Activated CD8-positive, alpha-beta memory T cell treated with anti-CD3 and anti-CD28 coated beads for 48 hours (primary cell): ENCODE data around the gene SVOP.

Experiments used
- DNase-seq, 3 experiments: peaks; one replicate each; pipeline ENCODE4 v3.0.0-alpha.2; 2020; ENCODE audit warnings: low read depth in 2 of 3, low spot score in 2 of 3

Gene SVOP

DNA sequence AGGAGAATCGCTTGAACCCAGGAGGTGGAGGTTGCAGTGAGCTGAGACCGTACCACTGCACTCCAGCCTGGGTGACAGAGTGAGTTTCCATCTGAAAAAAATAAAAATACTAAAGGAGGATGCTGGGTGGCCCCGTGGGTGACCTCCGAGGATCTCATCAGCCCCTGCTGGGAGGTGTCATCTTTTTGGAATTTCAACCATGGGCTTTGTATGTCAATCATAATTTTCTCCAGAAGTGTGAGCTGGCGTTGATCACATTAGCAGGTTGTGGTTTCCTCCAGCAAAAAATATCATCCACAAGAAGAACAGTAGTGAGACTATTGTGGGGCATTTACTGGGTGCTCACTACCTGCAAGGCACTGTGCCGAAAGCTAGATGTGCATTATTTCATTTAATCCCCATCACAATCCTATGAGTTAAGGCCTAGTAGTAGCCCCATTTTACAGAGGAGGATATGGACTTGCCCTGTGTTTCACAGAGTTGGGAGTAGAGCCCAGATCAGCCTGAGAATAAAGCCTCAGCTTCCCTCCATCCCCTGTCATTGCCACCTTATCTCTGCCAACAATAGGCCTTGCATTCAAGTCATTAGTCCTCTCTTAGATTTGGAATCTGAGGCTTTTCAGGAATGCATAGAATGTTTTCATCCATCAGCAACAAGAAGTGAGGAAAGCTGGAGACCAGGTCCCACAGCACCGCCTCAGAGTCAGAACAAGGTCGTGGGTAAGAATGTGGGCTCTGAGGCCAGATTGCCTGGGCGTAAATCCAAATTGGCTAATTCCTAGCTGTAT, 39.8 kb downstream of the SVOP start:
- DNase-seq: no peak

DNA sequence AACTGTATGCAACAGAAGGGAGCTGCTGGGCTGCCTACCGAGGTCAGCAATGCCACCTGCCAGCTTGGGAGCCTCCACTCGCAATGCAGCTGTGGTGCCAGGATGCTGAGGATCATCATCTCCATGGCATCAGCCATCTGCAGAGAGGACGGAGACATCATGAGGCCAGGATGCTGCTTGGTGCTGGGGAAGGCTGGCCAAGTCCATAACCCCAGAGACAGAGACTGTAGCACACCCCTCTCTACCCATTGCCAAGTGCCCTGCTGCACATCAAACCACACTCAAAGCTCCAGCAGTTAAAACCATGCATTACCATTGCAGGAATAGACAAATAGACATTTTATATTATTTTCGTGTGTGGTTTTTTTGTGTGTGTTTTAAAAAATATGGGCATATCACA, 43.5 kb downstream of the SVOP start:
- DNase-seq: no peak

DNA sequence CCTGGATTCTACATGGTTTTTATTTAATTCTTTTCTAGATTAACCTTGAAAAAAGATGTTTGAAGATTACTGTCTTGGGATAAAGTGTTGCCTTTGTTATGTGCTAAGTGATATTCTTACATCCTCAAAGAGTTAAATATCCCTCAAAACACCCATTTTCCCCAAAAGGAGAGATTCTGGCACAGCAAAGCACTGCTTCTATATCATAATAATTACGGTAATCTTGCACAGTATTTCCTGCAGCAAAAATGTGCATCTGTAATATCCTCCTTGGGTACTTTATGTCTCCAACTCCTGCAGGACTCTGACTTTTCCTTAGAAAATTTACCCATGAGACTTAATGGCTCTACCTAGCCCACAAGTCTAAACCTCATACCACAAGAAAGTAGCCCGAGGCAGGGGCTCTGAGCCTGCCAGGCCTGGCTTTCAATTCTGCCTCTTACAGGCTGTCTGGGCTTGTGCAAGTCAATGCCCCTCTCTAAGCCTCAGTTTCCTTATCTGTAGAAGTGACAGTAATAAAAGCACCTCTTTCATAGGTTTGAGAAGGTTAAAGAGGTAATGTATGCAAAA, 45.8 kb downstream of the SVOP start:
- no peak for DNase-seq

DNA sequence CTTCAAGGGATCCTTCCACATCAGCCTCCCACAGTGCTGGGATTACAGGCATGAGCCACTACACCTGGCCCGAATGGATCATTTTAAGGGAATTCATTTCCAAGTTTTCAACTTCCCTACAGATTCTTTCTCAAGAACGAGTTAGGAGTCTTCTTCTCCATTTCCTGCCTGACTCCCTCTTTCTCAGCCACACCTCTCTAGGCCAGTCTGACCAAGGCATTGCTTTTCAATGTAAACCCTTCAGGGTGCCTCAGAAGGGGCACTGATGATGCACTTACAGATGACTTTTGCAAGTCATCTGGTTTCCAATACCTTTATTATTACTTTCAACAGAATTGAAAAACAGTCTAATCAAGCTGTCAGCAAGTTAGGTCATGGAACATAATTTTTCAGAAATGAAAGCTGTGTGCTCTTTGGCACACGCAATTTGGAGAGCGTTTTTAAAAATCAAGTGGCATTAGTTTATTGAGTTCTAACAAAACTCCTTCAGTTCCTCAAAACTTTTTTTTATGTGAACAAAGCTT, 47.2 kb downstream of the SVOP start:
- no peak for DNase-seq

DNA sequence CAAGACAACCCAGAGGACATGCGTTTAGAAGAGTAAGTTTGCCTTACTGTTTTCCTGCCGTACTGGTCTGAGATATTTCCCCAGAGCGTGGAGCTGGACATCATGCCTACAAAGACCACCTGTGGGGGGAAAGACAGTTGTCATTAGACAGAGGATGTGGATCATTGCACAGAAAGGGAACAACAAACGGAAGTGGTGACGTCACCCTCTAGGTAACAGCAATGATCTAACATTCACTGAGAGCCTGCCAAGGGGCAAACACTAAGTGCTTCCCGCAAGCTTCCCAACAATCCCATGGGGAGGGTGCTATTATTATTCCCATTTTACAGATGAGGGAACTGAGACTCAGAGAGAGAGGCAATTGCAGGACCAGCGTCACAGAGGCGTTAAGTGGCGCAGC, 48.5 kb downstream of the SVOP start:
- no peak for DNase-seq

DNA sequence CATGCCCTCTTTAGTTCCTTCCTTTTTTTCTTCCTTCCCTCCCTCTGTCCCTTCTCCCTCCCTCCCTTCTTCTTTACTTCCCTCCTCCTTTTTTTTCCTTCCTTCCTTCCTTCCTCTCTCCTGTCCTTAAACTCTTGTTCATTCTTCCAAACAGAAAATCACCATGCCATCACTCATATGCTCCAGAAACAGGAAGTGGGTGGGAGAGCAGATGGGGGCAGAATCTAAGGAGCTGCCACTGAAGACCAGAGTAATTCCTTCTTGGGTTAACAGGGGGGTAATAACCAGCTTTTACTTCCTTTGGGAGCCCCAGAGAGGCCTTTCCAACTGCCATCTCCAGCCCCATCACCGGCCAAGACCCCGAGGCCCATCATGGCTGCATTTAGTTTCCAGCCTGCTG, 51.2 kb downstream of the SVOP start:
- no peak for DNase-seq

DNA sequence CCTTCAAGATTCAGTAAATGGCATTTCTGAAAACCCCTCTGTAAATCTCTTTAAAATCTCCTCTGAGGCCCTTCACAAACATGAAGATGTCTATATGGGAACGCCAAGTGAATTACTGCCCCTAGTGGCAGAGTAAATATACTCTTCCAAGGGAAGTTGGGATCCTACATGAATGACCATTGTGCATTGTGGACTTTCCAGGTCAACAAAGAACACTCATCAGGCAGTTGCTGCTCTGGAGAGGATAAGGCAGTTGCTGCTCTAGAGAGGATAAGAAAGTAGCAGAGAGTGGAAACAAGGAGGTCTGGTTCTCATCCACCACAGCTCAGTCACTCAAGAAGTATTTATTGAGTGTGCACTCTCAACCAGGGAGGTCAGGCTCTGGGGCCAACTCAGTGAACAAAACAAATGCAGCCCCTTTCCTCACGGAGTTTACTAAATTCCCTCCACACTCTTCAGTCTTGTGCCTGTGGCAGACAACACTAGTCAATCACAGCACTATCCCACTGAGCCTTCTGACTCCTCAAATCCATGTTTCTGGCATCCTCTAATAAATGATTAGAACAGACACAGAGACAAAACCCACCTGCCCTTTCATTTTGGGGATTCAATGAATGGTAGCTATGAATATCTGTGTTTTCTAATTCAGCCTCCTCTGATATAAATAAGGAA, 52.9 kb downstream of the SVOP start:
- no peak for DNase-seq

DNA sequence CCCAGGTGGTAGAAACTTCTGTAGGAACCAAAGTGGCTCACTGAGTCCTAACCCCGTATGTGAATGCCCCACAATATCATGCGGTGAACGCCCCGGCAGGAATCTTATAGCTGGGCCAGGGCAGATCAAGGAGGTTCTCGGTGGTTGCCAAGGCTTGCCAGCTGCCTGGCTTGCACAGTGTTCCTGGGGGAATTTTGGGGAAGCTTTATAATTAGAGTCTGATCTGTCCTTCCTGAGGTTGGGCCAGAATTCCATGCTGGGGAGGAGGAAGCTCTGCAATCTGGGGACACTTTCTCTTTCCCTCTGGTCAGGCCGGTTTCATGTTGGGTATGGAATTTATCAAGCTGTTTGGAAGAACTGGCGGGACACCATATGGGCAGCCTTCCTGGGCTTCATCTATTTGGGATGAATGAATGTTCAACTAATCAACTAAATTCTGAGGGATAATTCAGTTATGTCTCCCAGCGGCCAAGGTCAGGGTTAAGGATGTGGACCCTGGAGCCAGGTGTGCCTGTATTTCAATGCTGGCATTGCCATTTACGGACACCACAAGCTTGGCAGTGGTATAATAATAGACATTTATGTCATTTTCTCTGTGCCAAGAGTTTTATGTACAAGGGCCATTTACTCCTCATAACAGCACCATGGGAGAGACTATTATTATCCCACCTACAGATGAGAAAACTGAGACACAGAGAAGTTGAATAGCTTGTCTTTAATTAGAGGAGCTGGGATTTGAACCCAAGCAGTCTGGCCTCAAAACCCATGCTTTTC, 54.3 kb downstream of the SVOP start:
- DNase-seq: no peak

DNA sequence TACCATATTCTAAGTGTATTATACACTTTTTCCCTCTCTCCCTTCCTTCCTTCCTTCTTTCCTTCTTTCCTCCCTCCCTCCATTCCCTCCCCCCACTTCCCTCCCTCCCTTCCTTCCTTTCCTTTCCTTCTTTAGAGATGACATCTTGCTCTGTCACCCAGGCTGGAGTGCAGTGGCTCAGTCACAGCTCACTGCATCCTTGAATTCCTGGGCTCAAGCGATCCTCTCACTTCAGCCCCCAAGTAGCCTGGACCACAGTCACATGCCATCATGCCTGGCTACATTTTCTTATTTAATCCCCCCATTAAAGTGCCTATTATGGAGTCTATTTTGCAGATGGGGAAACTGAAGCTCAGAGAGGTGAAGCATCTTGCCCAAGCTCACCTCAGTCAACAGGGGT, 55.0 kb downstream of the SVOP start:
- DNase-seq: no peak

DNA sequence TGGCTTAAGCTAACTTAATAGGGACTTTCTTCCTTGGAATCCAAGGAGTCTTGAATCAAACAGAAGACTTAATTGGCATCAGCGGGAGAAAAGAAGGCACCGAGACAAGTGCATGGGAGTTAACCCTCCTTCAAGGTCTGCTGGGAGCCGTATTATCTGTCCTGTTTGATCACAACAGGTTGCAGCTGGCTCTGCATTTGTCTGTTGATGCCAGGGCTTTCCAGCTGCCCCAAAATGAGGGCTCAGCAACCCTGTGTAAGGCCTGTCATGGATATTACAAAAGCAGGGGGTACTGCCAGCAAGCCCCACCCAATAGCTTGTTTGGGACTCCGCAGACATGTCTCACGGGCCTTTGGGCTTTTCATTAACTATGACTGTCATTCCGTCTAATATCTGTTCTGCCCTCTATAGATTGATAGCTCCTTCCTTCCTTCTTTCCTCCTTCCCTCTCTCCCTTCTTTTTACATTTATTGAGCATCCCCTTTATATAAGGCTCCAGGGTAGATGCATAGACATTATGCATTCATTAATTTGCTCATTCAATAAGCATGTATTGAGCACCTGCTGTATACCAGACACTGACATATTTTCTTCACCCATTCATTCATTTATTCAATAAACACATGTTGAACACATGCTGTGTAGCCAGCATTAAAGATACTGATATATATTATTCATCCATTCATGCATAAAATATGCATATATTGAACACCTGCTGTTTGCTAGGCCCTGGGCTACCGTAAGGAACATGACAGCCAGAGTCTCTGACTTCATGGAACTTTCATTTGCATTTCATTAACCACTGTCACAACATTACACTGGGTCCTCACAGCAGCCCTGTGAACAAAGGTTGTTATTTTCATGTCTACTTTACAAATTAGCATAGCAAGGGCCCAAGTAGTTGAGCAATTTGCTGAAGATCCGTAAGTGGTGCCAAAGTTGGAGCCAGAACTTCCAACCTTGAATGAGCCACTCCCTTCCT, 56.2 kb downstream of the SVOP start:
- DNase-seq: no peak

DNA sequence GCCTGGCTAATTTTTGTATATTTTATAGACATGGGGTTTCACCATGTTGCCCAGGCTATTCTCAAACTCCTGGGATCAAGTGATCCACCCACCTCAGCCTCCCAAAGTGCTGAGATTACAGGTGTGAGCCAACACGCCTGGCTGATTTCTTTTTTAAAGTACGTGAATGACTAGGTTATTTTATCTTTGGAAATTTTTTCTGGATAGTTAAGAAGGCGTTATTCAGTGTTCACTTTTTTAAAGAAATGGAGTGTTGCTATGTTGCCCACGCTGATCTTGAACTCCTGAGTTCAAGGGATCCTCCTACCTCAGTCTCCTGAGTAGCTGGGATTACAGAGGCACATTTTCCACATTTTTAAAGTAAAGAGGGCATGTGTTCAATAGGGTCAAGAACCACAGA, 58.6 kb downstream of the SVOP start:
- no peak for DNase-seq

DNA sequence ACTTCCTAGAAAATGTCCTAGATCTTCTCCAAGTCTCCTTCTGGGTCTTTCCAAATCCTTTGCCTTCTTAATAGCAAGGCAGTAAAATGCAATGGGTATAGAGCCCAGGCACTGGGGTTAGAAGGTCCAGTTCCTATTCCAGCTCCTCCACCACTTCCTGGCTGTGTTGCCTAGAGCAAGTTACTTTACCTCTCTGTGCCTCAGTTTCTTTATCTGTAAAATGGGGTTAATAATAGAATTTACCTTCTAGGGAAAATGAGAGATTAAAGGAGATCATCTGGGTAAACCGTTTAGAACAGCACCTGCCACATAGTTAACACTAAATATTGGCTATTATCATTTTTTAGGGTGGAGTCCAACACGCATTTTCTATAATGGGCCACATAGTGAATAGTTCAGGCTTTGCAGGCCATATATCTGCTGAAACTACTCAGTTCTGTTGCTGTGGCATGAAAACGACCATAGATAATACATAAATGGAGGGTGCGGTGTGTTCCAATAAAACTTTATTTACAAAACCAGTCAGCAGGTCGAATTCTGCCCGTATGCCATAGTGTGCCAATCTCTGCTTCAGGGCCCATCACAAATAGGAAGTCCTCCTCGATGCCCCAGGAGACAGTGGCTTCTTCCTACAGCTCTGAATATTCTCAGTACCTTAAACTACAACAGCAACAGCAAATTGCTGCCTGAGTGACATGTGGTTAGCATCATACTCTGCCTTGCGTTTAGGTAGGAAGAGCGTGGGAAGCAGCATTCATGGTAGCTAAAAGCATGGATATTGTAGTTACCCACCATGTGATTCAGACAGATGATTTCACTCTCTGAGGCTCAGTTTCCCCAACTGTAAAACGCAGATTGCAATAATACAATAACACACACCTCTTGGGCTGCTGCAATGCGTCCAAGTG, 60.9 kb downstream of the SVOP start:
- DNase-seq: no peak

DNA sequence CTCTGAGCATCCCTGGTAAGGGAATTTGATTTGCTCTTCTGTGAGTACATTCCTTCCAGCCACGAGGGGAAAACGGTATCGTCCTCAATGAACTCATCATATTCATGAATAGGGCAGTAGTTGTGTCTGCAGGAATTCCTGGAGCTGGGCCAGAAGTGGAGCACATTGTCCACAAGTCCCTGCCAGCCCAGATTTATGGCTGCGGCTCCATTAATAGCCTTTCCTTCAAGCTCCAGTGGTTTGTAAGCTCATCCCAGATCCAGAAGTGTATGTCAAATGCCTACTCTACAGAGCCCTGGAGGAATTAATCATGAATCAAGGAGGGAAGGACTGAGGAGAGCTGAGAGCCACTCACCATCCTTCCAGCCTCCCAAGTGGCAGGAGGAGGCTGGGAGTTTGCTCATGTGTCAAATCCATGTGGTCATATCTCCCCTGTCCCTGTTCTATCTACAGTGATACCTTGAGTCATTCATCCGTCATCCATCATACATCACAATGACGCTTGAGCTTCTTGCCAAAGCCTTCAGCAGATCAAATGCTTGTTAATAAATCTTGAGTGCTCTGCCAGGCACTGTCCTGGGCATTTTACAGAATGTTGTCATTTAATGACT, 65.5 kb downstream of the SVOP start:
- DNase-seq: no peak

DNA sequence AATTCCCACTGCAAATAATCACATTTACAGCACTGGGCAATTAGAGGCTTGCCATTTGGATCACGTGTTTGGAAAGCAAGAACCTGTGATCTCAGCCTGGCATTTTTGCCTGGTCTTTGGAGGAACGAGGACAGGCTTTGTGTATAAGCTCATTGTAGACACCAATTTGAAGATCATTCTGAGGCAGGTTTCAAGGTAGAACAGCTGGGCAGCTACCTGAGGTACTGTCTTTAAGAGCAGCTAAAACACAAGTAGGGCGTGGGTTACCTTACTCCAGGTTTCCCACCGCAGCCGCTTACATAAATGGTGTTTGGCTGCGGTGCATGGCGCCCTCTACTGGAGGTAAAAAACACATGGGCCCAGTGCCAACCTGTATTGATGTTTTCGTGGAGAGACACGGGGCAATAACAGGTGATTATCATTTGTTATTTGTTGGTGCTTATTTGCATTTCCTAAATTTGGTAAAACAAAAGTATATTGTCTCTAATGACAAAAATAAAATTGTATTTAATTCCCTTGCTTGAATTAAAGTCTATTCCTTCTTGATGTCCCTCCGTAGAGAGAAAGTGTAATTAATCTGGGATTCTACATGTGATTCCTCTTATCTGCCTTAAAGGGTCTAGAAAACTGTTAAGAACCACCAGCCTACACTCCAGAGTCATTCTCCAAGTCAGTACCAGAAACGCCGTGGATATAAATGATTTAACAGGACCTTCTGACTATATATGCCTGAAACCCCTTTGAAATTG, 69.7 kb downstream of the SVOP start:
- DNase-seq: peak; percentile 9 to 61 (median 31)

DNA sequence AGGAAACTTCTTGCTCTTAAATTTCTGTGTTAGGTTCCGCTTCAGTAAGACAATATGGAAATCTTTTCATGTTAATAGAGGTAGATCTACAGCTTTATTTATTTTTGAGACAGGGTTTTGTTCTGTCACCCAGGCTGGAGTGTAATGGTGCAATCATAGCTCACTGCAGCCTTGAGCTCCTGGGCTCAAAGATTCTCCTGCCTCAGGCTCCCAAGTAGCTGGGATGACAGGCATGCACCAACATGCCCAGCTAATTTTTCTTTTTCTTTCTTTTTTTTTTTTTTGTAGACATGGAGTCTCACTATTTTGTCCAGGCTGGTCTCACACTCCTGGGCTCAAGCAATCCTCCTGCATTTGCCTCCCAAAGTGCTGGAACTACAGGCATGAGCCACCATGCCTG, 70.9 kb downstream of the SVOP start:
- DNase-seq: no peak

DNA sequence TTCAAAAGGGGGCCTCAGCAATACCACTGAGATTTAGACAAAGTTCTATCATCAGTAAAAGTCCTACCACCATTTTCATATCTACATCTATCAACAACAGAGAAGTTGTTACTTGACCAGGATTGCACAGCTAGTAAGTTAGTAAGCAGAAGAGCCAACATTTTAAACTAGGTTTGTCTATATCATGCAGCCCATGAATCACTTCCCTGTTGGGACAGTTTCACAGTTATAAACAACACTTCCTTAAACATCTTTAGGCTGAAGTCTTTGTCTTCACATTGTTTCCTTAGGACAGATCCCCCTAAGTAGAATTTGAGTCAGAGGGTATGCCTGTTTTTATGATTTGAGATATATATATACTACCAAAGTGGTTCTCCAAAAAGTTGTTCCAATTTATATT, 72.5 kb downstream of the SVOP start:
- DNase-seq: no peak

DNA sequence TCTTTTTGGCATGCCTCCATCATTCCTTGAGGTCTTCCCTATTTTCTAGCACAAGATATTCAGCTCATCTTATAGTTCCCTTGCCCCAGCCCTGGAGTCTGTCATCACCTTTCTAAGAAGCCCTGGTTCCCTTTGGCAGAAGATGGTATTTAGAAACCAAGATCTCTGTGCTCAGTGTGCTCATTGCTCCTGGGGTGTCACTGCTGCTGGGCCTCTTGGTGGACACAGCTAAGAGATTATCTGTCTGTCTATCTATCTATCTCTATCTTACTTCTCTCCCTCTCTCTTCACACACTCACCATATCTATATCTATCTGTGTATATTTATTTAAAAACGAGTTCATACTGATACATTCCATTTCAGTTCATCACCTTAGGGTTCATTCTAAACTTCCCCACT, 73.8 kb downstream of the SVOP start:
- no peak for DNase-seq

DNA sequence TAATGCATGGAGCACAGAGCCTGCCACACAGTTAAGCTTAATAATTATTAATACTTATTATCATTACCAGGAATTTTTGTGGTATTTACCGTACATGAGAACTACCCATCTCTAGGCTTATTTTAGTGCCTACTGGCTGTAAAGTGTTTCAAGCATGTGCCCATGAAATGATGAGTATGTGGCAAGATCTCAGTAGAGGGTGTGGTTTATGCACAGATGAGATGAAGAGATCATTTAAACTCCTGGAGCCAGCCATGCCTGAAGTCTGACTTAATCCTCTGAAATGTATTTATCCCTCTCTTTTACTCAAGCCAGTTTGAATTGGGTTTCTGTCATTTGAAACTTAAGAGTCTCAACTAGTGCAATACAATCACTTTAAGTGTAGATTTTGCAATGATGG, 80.7 kb downstream of the SVOP start:
- DNase-seq: no peak
